GM18519 (cell line): Measurements from ENCODE around the gene BNC2.
"Not testable (repeated sequence)": the region's sequence is repeated elsewhere in the genome, so short reads cannot be mapped to it uniquely, and the experiment has no call there.

Source experiments
- ATAC-seq: cut with Tn5 transposase; IDR thresholded peaks from one replicate; pipeline ENCODE4 v1.9.1; 2021; ENCODE audit warnings: mild to moderate bottlenecking, moderate library complexity; ENCODE audit not compliant: unreplicated experiment, low FRiP score

The BNC2 gene

DNA sequence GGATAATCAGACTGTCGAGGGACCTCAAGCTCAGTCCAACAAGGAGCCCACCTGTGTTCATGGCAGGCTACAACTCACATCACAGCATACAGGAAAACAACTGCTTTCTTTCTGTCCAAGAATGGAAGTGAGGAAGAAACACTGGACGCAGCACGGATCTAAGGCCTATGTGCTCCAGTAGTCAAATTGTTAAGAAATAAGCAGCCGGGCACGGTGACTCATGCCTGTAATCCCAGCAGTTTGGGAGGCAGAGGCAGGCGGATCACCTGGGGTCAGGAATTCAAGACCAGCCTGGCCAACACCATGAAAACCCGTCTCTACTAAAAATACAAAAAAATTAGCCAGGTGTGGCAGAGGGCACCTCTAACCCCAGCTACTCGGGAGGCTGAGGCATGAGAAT, 427.8 kb downstream of the BNC2 start:
- no peak for ATAC-seq

DNA sequence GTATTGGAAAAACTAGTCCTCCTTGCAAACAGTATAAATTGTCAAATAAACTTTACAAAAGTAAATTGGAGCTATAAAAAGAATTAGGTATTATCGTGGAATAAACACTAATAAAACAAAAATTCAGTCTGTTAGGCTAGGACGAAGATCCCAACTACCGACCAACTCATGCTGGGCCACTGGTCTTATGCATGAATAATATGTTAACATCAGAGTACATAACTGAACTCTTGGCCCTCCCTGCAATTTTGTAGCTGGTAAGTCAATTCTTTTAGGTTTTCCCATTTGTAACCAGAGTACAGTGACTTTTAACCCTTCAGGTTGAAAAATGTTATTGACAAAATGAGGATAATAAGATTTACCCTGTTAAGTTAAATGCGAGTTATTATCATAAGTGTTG, 428.7 kb downstream of the BNC2 start:
- no peak for ATAC-seq

DNA sequence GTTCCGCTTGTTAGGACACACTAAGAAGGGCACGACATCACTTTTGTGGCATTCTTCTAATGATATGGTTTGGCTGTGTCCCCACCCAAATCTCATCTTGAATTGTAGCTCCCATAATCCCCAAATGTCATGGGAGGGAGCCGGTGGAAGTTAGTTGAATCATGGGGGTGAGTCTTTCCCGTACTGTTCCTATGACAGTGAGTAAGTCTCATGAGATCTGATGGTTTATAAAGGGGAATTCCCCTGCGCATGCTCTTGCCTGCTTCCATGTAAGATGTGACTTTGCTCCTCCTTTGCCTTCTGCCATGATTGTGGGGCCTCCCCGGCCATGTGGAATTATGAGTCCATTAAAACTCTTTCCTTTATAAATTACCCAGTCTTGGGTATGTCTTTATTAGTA, 431.6 kb downstream of the BNC2 start:
- not testable (repeated sequence) for ATAC-seq

DNA sequence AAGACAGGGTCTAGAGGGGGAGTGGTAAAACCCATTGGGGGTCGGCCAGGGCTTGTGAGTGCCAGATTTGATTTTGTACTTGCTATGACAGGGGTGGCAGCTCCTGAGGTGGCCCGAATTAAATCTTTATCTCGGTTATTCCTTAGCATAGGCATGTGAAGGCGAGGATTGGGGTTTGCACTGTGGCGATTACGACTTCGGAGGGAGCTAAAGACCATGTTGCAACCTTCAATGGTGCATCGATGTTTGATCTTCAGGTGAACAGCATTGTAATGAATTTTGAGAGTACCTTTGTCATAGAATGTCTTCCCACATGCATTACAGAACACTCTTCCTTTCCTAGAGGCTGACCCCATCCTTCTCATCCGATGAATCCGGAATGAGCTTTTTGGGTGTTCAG, 433.9 kb downstream of the BNC2 start:
- ATAC-seq: no peak

DNA sequence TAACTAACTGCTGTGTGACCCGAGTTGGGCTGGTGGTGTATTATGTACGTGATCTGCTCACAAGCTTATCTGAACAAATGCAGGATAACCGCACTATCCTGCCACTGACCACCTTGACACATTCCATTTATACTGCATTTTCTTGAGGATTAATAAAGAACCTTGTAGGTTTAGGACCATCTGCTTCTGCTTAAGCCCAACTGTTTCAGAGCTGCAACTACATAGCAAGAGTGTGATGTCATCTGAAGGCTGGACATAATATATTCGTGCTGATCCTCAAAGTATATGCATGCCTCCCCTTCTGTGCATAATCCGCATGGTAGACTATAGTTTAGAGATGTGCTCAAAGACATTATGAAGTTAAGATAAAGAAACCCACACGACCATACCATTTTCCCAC, 435.9 kb downstream of the BNC2 start:
- ATAC-seq: no peak

DNA sequence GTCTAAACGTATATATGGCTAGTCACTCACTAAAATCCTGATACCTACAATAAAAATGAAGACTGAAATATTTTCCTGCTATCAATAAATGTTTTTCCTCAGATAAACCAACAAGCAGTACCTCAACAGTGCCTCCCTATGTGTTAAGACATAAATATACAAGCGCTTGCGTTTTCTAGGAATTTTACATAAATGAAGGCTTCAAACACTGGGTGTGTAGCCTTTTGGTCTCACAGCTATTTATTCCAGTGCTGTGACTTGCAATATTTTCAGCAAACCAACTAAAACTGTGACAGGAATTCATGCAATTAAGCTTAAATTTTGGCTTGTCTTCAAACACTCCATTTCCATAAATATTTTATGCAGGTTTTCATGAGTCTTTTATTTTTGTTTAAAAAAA, 437.0 kb downstream of the BNC2 start:
- no peak for ATAC-seq

DNA sequence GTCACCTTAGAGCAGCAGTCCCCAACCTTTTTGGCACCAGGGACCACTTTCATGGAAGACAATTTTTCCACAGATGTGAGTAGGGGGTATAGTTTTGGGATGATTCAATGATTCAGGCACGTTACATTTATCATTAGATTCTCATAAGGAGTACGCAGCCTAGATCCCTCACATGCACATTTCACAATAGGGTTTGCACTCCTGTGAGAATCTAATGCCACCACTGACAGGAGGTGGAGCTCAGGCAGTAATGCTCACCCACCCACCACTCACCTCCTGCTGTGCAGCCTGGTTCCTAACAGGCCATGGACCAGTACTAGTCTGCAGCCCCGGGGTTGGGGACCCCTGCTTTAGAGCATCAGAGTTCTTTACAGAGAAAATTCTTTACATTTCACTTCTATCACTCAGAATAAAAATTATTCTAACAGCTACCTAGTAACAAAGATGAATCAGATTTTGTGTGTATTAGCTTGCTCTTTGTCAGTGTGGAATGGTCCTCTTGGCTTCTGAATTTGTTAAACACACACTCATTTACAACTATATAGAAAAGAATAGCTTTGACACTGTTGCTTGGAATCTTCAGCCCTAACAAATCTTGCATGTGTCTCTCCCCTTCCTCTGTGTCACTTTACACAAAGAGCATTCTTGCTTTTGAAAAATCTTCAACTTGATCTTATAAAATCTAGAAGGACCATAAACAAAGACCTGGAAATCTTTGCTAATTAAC, 438.6 kb downstream of the BNC2 start:
- no peak for ATAC-seq

DNA sequence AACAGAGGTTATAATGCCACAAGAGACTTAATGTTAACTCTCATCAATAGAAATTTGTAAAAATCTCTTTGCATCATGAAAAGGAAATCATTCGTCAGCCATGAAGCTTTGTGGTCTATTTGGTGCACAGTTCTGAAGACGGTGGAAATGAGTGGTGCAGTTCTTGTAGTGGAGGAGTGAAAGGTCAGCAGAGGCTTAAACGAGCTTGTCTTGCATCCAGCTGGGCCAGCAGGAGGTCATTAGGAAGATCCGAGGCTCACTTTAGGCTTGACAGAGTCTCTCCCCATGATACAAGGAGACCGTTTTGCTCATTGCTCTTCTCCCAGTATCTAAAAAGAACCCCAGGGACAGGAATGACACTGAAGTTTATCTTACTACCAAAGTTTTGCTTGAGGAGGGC, 440.8 kb downstream of the BNC2 start:
- ATAC-seq: no peak

DNA sequence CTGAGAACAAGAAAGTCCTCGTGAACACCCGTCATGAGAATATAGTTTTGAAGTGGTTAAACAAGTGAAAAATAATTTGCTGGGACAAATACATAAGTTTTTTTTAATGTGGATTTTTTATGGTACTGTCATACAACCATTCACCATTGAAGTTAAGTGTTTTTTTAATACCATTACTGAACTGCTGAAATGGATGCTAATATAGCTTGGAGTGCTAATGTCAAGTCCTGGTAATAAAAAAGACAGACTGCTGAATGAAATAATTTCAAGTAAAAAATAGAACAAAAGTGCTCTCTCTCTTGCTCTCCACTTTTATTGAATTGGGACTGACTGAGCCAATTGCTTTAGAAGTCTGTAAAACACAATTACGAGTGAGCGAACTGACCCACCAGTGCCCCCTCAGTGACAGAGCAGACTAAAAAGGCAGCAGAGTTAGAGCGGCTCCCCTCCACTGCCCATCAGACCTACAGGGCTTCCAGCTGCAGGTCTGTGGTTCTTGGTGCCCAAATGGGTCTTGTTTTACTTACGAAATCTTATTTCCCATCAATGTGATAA, 442.5 kb downstream of the BNC2 start:
- no peak for ATAC-seq

DNA sequence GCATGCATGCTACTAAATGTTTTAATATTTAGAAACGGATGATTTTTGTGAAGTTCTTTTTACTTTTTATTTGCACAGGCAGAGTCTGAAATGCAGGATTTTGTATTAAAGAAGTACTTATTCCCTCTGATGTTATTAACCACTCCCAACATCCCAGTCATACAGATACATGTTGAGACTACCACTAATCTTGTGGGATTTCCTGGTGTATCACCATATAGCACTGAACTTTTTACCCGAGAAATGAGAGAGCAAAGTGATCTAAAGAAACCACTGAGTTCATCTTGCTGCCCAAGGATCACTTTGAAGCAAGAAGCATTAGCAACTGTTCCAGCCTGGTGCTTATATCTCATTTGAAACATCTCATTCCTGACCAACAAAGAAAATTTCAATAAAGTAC, 443.8 kb downstream of the BNC2 start:
- ATAC-seq: no peak

DNA sequence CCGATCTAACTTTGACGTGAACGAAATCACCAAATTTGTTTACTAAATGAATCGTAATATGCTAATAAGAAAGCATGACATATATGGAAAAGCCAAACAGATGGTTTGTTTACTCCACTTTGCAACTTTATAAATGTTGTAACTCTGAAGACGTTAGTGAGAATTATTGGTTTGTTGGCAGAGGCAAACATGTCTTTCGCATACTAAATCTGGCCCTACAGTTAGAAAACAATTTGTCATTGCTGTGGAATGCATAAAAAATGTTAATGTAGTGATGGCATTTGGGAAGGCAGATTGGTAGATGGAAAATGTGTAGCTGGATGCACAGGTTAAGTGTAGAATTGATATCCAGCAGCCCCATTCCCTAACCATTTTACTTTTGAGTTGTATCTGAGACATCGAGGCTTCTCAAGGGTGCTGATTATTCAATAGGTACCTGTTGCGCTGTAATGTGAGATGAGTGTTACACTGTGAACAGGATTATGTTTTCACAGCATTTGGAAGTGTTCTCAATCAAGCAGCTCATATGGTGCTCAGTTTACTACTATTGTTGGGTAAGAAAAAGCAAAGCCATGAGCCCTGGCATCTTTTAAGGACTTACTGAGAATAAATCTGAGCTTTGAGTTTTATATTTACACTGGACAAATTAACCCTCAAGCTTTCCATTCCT, 444.8 kb downstream of the BNC2 start:
- ATAC-seq: no peak

DNA sequence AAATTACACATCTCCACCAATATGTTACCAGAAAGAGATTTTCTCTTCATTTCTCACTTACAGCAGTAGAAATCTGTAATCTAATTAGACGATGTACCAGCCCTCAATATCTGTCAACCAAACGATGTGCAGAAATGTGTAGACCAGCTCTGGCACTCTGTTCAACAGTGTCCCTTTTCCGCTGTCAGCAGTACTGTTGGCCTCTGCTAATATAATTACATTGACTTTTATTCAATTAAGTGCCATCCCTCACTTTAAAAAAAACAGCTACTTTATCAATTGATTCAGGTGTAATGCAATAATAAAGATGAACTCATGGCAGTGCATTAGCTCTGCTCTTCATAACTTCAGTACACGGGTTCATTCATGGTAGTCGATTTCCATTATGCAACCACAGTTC, 448.4 kb downstream of the BNC2 start:
- ATAC-seq: no peak

DNA sequence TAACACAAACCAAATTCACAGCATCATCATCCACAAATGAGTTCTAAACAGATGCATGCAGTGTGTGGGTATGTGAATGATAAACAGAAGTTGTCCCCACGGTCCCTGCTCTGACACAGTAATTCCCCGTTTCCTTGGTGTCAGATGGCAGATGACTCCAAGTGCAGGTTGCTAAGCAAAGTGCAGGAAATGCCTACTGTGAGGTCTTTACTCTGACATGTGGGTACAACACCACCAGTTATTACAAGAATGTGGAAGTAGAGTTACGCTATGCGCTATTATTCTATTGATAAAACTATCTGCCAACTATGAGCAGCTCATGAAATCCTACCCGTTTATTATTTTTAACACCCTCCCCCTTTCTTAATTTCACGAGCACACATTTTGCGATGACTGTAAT, 448.9 kb downstream of the BNC2 start:
- ATAC-seq: no peak

DNA sequence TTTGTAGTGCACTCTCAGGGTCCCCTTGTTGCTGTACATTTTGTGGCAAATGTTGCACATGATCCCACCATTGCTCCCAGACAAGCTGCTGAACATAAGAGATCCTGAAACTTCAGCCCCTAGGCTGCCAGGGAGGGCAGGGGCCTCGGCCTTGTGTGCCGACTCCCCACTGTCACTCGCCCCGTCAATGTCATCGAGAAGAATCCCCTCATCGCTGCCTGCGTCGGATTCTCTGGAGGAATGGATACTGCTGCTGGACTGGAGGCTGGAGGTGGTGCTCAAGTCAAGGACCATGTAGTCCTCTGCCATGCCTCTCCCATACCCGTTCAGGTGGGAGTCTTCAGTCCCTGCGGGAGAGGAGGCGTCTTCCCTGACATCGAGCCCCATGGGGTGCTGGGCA, 451.3 kb downstream of the BNC2 start:
- no peak for ATAC-seq

DNA sequence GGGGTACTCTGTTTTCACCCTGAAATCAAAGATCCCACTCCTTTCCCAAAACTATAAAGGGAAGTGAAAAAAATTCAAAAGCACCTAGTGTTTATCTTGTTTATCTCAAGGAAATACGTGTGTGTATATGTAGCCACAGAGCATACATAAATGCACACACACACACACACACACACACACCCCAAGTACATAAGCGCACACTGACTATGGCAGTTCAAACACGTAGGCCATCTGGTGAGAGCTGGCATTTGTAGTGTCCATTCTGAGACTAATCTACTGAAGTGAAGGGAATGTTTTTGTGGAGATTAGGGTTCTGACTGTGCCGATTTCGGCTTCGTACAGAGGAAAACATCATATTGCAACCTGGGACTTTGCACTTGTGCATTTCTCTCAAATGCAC, 451.7 kb downstream of the BNC2 start:
- no peak for ATAC-seq

DNA sequence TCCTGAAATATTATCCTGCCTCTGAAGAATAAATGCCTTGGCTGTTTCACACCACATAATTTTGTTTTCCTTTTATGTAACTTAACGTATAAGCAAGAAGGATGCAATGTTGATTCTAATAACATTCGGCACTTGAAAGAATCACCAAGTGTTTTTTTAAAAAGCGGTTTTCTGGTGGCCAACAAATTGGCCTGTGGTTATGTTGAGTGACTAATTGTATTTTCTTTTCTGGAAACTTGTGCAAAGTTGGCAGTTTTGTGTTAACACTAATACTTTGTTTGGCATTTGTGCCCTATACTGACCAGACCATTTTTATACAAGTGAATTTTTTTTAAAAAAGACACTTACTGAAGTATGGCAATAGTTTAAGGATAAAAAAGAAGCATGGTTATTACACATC, 452.7 kb downstream of the BNC2 start:
- no peak for ATAC-seq

DNA sequence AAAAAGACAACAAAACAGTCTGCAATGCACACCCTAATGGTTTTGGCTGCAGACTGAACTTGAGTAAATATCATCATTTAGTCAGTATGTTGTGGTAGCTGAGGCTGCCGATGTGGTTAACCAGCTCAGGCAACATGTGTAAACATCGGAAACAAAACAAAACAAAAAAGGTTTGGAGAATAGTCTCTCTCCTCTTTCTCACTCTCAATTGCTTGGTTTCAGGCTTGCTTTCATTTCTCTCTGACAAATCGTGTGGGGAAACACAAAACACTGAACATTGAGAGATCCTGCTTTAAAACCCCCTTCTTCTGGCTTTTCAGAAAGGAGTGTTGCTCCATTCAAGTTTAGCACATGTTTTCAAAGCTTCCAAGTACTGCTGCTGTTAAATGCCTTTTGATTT, 453.3 kb downstream of the BNC2 start:
- peak; percentile 77 for ATAC-seq

DNA sequence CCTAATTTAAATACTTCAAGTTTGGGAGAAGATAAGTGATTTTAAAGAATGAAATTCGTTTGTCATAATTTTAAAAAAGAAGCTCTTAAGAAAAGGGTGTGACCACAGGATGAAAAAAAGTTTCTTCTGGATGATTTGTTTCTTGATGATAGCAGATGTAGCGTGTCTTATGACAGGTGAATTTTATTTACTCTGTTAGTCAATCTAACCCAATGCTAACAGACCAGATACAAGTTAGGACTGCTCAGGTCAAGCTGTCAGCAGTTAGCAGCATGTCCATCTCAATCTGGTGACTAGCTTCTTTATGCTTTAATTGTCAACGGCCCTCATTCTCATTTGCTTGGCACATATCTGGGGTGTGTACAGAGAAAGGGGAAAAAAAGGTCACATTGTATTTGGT, 456.0 kb downstream of the BNC2 start:
- no peak for ATAC-seq

DNA sequence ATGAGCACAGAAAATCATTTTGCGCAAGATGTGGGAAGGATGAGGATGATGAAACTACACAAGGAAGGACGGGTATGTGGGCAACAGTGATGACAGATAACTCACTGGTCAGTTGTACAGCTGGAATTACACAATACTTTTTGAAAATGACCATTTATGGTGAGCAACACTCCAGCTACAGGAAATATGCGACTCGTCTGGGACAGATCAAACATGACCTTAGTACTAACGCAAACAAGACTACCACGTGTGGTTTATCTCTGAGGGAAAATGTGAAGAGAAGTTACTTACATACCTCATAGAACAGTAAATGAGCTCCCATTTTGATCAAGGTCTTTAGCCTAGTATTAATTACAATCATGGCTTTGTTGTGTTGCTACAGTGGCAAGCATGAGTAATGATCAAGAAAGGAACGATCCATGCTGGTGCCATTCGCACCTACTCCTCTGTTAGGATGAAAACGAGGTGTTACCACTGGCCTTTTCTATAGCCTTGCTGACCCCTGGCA, 456.9 kb downstream of the BNC2 start:
- ATAC-seq: no peak

DNA sequence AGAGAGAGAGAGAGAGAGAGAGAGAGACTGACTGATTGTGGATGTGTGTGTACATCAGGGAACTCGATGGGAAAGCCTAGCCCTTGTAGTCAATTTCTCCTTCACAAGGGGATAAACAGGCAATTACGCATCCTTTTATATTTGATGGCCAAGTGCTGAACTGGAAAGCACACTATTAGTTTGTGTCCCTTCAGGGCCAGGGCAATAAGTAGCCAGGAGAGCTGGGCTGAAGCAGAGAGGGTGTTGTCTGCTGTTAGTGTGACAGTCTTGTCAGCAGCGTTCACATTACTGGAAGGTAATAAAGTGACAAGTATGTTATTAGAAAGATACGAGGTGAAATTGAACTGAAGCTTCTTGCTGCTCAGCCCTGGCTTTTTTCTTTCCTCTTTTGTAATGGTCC, 457.7 kb downstream of the BNC2 start:
- no peak for ATAC-seq

DNA sequence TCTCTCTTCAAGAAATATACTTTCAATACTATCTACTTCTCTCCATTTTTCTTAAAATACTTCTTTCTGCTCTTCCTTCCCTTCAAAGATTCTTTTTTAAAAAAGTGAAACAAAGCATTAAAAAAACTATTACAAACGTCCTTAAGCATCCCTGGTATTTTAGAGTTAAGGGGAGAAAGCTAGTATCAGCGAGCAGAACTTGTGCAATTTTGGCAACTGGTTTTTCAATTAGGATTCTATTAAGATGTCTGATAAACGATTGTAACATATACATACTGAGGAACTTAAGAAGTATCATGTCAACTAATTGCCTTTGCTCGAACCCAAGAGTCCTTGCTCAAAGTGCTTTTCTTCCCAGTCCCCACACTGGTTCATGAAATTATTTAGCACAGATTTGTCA, 459.2 kb downstream of the BNC2 start:
- no peak for ATAC-seq
